H1 (cell line): ENCODE data around the gene PRDM15. TPM values are rescaled to one million over a fixed set of nuclear protein-coding genes. Genes with fewer than 3 reads are reported as not detected.

Experiments used
- CTCF ChIA-PET: fragments of 300-600 bp; sonication (Branson Sonifier 250); formaldehyde crosslinking; loops from one replicate; lab custom pipeline; 2021; ENCODE audit not compliant: partially characterized antibody; lab: Charles Lee
- POLR2A ChIA-PET: fragments of 300-600 bp; sonication (Branson Sonifier 250); formaldehyde crosslinking; loops from one replicate; lab custom pipeline; 2021; ENCODE audit warnings: inconsistent platforms; ENCODE audit not compliant: partially characterized antibody; lab: Charles Lee
- DNase-seq, 2 experiments: peaks; one replicate each; pipeline versions ENCODE4 v3.0.0 to v3.0.0-alpha.2; 2010 to 2022; ENCODE audit warnings: low spot score in 2 of 2, low read depth in 1 of 2, mixed read lengths in 1 of 2
- FAIRE-seq: peaks from 2 replicates; lab custom pipeline; 2011; peaks lifted over from hg19 to GRCh38; lab: Jason Lieb, UNC
- H2AFZ ChIP-seq: 2 replicates; pipeline ENCODE4 v1.8.1; 2012; ENCODE audit warnings: low read length, inconsistent platforms
- H2AK5ac ChIP-seq: 2 replicates; pipeline ENCODE4 v1.6.1; 2013; ENCODE audit warnings: low read depth, low read length
- H2BK120ac ChIP-seq: replicated peaks from 2 replicates; pipeline ENCODE3; 2013; ENCODE audit warnings: low read depth, low read length, inconsistent platforms
- H2BK12ac ChIP-seq: 2 replicates; pipeline ENCODE4 v1.6.1; 2013; ENCODE audit warnings: low read depth, low read length
- H2BK15ac ChIP-seq: 2 replicates; pipeline ENCODE4 v1.6.1; 2013; ENCODE audit warnings: low read length
- H2BK20ac ChIP-seq: 2 replicates; pipeline ENCODE4 v1.6.1; 2013; ENCODE audit warnings: low read length
- H2BK5ac ChIP-seq: 2 replicates; pipeline ENCODE4 v1.6.1; 2013; ENCODE audit warnings: low read depth, low read length
- H3K14ac ChIP-seq: 2 replicates; pipeline ENCODE4 v1.6.1; 2013; ENCODE audit warnings: inconsistent platforms; ENCODE audit not compliant: insufficient read length
- H3K18ac ChIP-seq: 2 replicates; pipeline ENCODE4 v1.6.1; 2013; ENCODE audit warnings: low read length; ENCODE audit errors: extremely low read depth
- H3K23ac ChIP-seq: 2 replicates; pipeline ENCODE4 v1.6.1; 2013; ENCODE audit warnings: inconsistent platforms; ENCODE audit not compliant: insufficient read length
- H3K23me2 ChIP-seq: 2 replicates; pipeline ENCODE4 v1.6.1; 2013; ENCODE audit warnings: low read depth, low read length
- H3K27ac ChIP-seq: 2 replicates; pipeline ENCODE4 v1.6.1; 2011; ENCODE audit warnings: low read depth, low read length, inconsistent platforms
- H3K27me3 ChIP-seq, 4 experiments: replicated peaks in 1 of 4; 1 replicate in 1 of 4; 2 replicates in 3 of 4; pipeline versions ENCODE4 v1.6.1 to v1.8.1; 2011 to 2013; ENCODE audit warnings: low read length in 3 of 4, mild to moderate bottlenecking in 3 of 4, inconsistent platforms in 2 of 4, mixed read lengths in 2 of 4, moderate library complexity in 1 of 4; ENCODE audit not compliant: control insufficient read depth in 3 of 4, insufficient read depth in 3 of 4; ENCODE audit errors: extremely low read depth in 1 of 4
- H3K36me3 ChIP-seq, 4 experiments: 2 replicates each; pipeline versions ENCODE4 v1.6.1 to v1.8.1; 2011 to 2013; ENCODE audit warnings: mild to moderate bottlenecking in 4 of 4, low read length in 3 of 4, moderate library complexity in 2 of 4, control low read depth in 1 of 4, inconsistent platforms in 1 of 4; ENCODE audit not compliant: insufficient read depth in 4 of 4, control insufficient read depth in 2 of 4
- H3K4ac ChIP-seq: replicated peaks from 2 replicates; pipeline ENCODE3; 2013; ENCODE audit warnings: low read length, low read depth, mixed read lengths, inconsistent platforms; ENCODE audit not compliant: insufficient read length
- H3K4me1 ChIP-seq, 4 experiments: replicated peaks in 1 of 4; 1 replicate in 1 of 4; 2 replicates in 3 of 4; pipeline versions ENCODE4 v1.6.1 to v1.8.1; 2011 to 2013; ENCODE audit warnings: low read length in 3 of 4, inconsistent platforms in 2 of 4, mixed read lengths in 1 of 4; ENCODE audit not compliant: insufficient read depth in 4 of 4, control insufficient read depth in 3 of 4
- H3K4me2 ChIP-seq, 2 experiments: 2 replicates each; pipeline versions ENCODE4 v1.6.1 to v1.8.1; 2011 to 2013; ENCODE audit warnings: low read depth in 2 of 2, low read length in 2 of 2, control low read depth in 1 of 2, inconsistent platforms in 1 of 2, mild to moderate bottlenecking in 1 of 2; ENCODE audit not compliant: insufficient read depth in 1 of 2
- H3K4me3 ChIP-seq, 4 experiments: fragments of 200-600, 300-600 bp in 1 of 4; sonication (generic), shearing (Covaris generic), sonication (Bioruptor Twin) in 1 of 4; 2 replicates each; pipeline versions ENCODE4 v1.5.1 to v1.8.1; 2011 to 2016; ENCODE audit warnings: low read length in 4 of 4, low read depth in 3 of 4, control low read depth in 2 of 4, inconsistent platforms in 2 of 4, mild to moderate bottlenecking in 2 of 4, mixed read lengths in 1 of 4, moderate library complexity in 1 of 4; ENCODE audit not compliant: insufficient read depth in 2 of 4; ENCODE audit errors: extremely low read depth in 1 of 4
- H3K56ac ChIP-seq: replicated peaks from 2 replicates; pipeline ENCODE3; 2013; ENCODE audit warnings: low read depth, mild to moderate bottlenecking, mixed read lengths, low read length, inconsistent platforms; ENCODE audit not compliant: insufficient read length
- H3K79me1 ChIP-seq: 2 replicates; pipeline ENCODE4 v1.6.1; 2013; ENCODE audit warnings: low read depth, low read length, control low read depth
- H3K79me2 ChIP-seq, 2 experiments: 2 replicates each; pipeline versions ENCODE4 v1.6.1 to v1.8.1; 2012 to 2013; ENCODE audit warnings: low read length in 2 of 2, mild to moderate bottlenecking in 2 of 2, inconsistent platforms in 1 of 2; ENCODE audit not compliant: insufficient read depth in 2 of 2, control insufficient read depth in 1 of 2
- H3K9ac ChIP-seq, 4 experiments: replicated peaks in 1 of 4; 1 replicate in 1 of 4; 2 replicates in 3 of 4; pipeline versions ENCODE4 v1.6.1 to v1.8.1; 2011 to 2013; ENCODE audit warnings: low read depth in 3 of 4, low read length in 3 of 4, control low read depth in 2 of 4, mild to moderate bottlenecking in 2 of 4, moderate library complexity in 2 of 4, inconsistent platforms in 1 of 4; ENCODE audit errors: extremely low read depth in 1 of 4
- H3K9me3 ChIP-seq, 2 experiments: 2 replicates each; pipeline versions ENCODE4 v1.6.1 to v1.8.1; 2012 to 2013; ENCODE audit warnings: mild to moderate bottlenecking in 2 of 2, moderate library complexity in 2 of 2, control low read depth in 1 of 2, inconsistent platforms in 1 of 2, low read depth in 1 of 2, low read length in 1 of 2, mixed read lengths in 1 of 2; ENCODE audit not compliant: insufficient read depth in 2 of 2
- H4K20me1 ChIP-seq, 2 experiments: replicated peaks in 1 of 2; 2 replicates each; pipeline versions ENCODE3 to v1.8.1; 2011 to 2013; ENCODE audit warnings: inconsistent platforms in 2 of 2, low read length in 2 of 2, mild to moderate bottlenecking in 1 of 2; ENCODE audit not compliant: insufficient read depth in 2 of 2, control insufficient read depth in 1 of 2
- H4K5ac ChIP-seq: 2 replicates; pipeline ENCODE4 v1.6.1; 2013; ENCODE audit warnings: low read length, low read depth, mixed read lengths, inconsistent platforms; ENCODE audit not compliant: insufficient read length
- H4K8ac ChIP-seq: 2 replicates; pipeline ENCODE4 v1.8.0; 2013; ENCODE audit warnings: mild to moderate bottlenecking, moderate library complexity, low read length, inconsistent platforms; ENCODE audit not compliant: insufficient read depth; ENCODE audit errors: extremely low read depth
- H4K91ac ChIP-seq: replicated peaks from 2 replicates; pipeline ENCODE3; 2013; ENCODE audit warnings: low read length, mixed read lengths, inconsistent platforms; ENCODE audit not compliant: insufficient read length
- CBX5 ChIP-seq: fragments of 300-800, 300-1000 bp; sonication (generic); IDR thresholded peaks from 2 replicates; pipeline ENCODE4 v1.7.1; 2016; ENCODE audit warnings: antibody characterized with exemption, low read length, low read depth
- CHD2 ChIP-seq: IDR thresholded peaks from 2 replicates; pipeline ENCODE4 v1.6.1; 2012; ENCODE audit warnings: low read length, improper control_type of control experiment
- CREB1 ChIP-seq: IDR thresholded peaks from 2 replicates; pipeline ENCODE4 v1.6.1; 2012; ENCODE audit warnings: inconsistent platforms
- CTBP2 ChIP-seq: IDR thresholded peaks from 2 replicates; pipeline ENCODE4 v1.7.0; 2011; ENCODE audit warnings: borderline replicate concordance, mild to moderate bottlenecking, moderate library complexity, mixed read lengths, low read length; ENCODE audit not compliant: insufficient read depth, insufficient read length
- NRF1 ChIP-seq: IDR thresholded peaks from 2 replicates; pipeline ENCODE4 v1.6.1; 2011; ENCODE audit warnings: mild to moderate bottlenecking, low read depth, low read length, improper control_type of control experiment
- POU5F1 ChIP-seq: IDR thresholded peaks from 2 replicates; pipeline ENCODE4 v1.6.1; 2011; ENCODE audit warnings: low read depth, mild to moderate bottlenecking, low read length, moderate library complexity
- RBBP5 ChIP-seq: IDR thresholded peaks from 2 replicates; pipeline ENCODE4 v1.7.1; 2012; ENCODE audit warnings: low read depth, mild to moderate bottlenecking, inconsistent platforms, low read length, moderate library complexity, borderline replicate concordance
- RXRA ChIP-seq: IDR thresholded peaks from 2 replicates; pipeline ENCODE4 v1.6.1; 2011; ENCODE audit warnings: low read depth, mild to moderate bottlenecking, low read length, moderate library complexity; ENCODE audit not compliant: insufficient read depth
- SP1 ChIP-seq: IDR thresholded peaks from 2 replicates; pipeline ENCODE4 v1.6.1; 2011; ENCODE audit warnings: low read depth, low read length
- SP4 ChIP-seq: IDR thresholded peaks from 2 replicates; pipeline ENCODE4 v1.6.1; 2012; ENCODE audit warnings: low read length, inconsistent platforms
- SUZ12 ChIP-seq: fragments of 200-600 bp; sonication (generic); IDR thresholded peaks from 2 replicates; pipeline ENCODE4 v1.6.1; 2012; ENCODE audit warnings: mild to moderate bottlenecking, inconsistent platforms, low read length, moderate library complexity, mixed read lengths
- TCF12 ChIP-seq: IDR thresholded peaks from 2 replicates; pipeline ENCODE4 v1.6.1; 2011; ENCODE audit warnings: low read depth, mild to moderate bottlenecking, low read length
- WGBS, 2 experiments: shearing (Covaris generic) in 1 of 2; methylation state at CpG; one replicate each; pipeline versions ENCODE4 v1.1.6 to v1.1.7; 2013 to 2015; ENCODE audit warnings: low lambda C conversion rate in 2 of 2, mixed read lengths in 2 of 2, inconsistent platforms in 1 of 2, low coverage in 1 of 2, missing lambda C conversion rate in 1 of 2; ENCODE audit not compliant: insufficient replicate concordance in 2 of 2, insufficient coverage in 1 of 2, insufficient read length in 1 of 2; ENCODE audit errors: extremely low coverage in 1 of 2, missing lambda C conversion rate in 1 of 2; 5-methylcytosine and 5-hydroxymethylcytosine counted together
- polyA plus RNA-seq, 7 experiments: library from polyadenylated mRNA; depleted of rRNA in 3 of 7; stranded (reverse) in 5 of 7; unstranded in 2 of 7; fragments of >200 nt in 5 of 7; fragments of 200-250 nt in 2 of 7; gene quantifications; 1 replicate in 5 of 7; 2 replicates in 1 of 7; 4 replicates in 1 of 7; pipeline versions ENCODE4 v1.2.1 to v1.2.3, GENCODE V29; 2011 to 2013; ENCODE audit warnings: missing spikeins in 2 of 7, mixed read lengths in 2 of 7
- total RNA-seq: library from RNA; stranded (reverse); fragmentation: NEBNext Ultra II Directional; extraction: Animal tissue kit (Norgen Biotek cat#: 25700); gene quantifications from 2 replicates; pipeline ENCODE4 v1.2.1, GENCODE V29; 2021

The PRDM15 gene
- total and polyA plus RNA-seq, 2 of the 8 experiments (the other 6 are each of a cell fraction or from before 2014, with no cell fraction given), result 9.7 to 10.5 TPM

DNA sequence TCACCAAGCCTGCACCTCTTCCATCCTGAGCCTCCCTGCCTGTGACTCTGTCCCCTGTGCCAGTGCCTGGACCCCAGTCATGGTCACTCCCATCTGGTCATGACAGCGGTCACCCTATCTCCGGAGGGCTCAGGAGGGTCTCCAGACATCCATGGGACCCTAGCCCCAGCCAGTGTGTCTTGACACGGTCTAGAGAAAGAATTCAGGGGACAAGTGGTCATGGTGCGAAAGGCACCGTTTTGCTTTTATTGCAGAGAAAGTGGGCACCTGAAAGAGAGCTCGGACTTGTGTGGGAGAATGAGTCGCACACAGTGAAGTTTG lies 107.6 kb downstream of the PRDM15 start:
- WGBS, 2 experiments, result 81% methylated on average over 7 of the region's 7 CpGs; no CpG with 5 or more reads in 1 of the 2 experiments
- peak overlapping the region; percentile 73 for H2BK120ac ChIP-seq
- no peaks in the 10 kb centered on the region for H3K36me3 ChIP-seq
- no peak overlapping the region for H3K56ac ChIP-seq
- H2AK5ac ChIP-seq, result no peak overlapping the region
- H2AFZ ChIP-seq, result no peak overlapping the region
- H3K14ac ChIP-seq, result no peak overlapping the region
- peaks cover 12 to 56% (median 48%) of the 10 kb centered on the region in 4 experiments for H3K27me3 ChIP-seq
- CTCF ChIA-PET, result interaction anchor here (0.7 to 7.0 kb wide), 12 partner anchors 9 to 346 kb away, joined by 3 to 71 read pairs (median 3); partner anchors contain the start of gene RIPK4
- no peak overlapping the region for H3K27ac ChIP-seq
- H3K79me1 ChIP-seq, result no peaks in the 10 kb centered on the region
- H3K4ac ChIP-seq, result no peak overlapping the region
- peak overlapping the region; percentile 47 for H4K91ac ChIP-seq
- H3K9me3 ChIP-seq, result no peaks in the 10 kb centered on the region
- DNase-seq (no peak), FAIRE-seq (no peak)
- H3K9ac ChIP-seq, result no peak overlapping the region
- H4K5ac ChIP-seq, result no peak overlapping the region
- H3K4me3 ChIP-seq, result no peak overlapping the region
- H2BK5ac ChIP-seq, result no peak overlapping the region
- POLR2A ChIA-PET, result interaction anchor here (1.0 to 2.3 kb wide), 3 partner anchors 9 to 159 kb away, joined by 3 to 18 read pairs (median 4); no protein-coding TSS in a partner anchor
- no peak overlapping the region for H2BK15ac ChIP-seq
- 0 out of 2 replicates have a peak overlapping the region, but pooled peaks have one; percentile 55 for H2BK12ac ChIP-seq
- H3K79me2 ChIP-seq, result no peaks in the 10 kb centered on the region
- TF ChIP-seq SP4 (no peak), CTBP2 (no peak), RBBP5 (no peak), CREB1 (no peak), CHD2 (no peak), TCF12 (no peak), POU5F1 (no peak), RXRA (no peak), SUZ12 (no peak), SP1 (no peak), CBX5 (no peak), NRF1 (no peak)
- no peak overlapping the region for H2BK20ac ChIP-seq
- H3K23ac ChIP-seq, result no peak overlapping the region
- no peak overlapping the region for H4K8ac ChIP-seq
- no peak overlapping the region for H3K18ac ChIP-seq
- peaks cover 14% of the 10 kb centered on the region for H3K23me2 ChIP-seq
- peaks cover 0 to 24% (median 12%) of the 10 kb centered on the region in 4 experiments; a peak in 6 of 7 replicates for H3K4me1 ChIP-seq
- no peak overlapping the region for H3K4me2 ChIP-seq
- peaks cover 0 to 2% of the 10 kb centered on the region in 2 experiments for H4K20me1 ChIP-seq
